SU-DHL-6 (cell line): ENCODE data around the gene DOCK3.

Experiments
- H2AFZ ChIP-seq: fragments of 200-600 bp; sonication (generic); 2 replicates; pipeline ENCODE4 v1.6.1; 2014; ENCODE audit warnings: low read depth, mild to moderate bottlenecking, moderate library complexity, mixed read lengths, antibody characterized with exemption, low read length; ENCODE audit not compliant: severe bottlenecking
- H3F3A ChIP-seq: fragments of 200-600 bp; shearing (Covaris generic); 2 replicates; pipeline ENCODE4 v1.6.0; 2016; ENCODE audit warnings: antibody characterized with exemption, mild to moderate bottlenecking; ENCODE audit not compliant: insufficient read depth
- H3K27ac ChIP-seq: fragments of 200-600 bp; sonication (generic); 2 replicates; pipeline ENCODE4 v1.5.1; 2016; ENCODE audit warnings: low read depth, mild to moderate bottlenecking, low read length, moderate library complexity, mixed read lengths
- H3K27me3 ChIP-seq: fragments of 200-600 bp; sonication (generic), shearing (Covaris generic); 2 replicates; pipeline ENCODE4 v1.6.0; 2014; ENCODE audit warnings: mild to moderate bottlenecking, low read length
- H3K36me3 ChIP-seq: fragments of 200-600 bp; sonication (generic); 2 replicates; pipeline ENCODE4 v1.6.1; 2014; ENCODE audit warnings: mild to moderate bottlenecking, low read length, mixed read lengths
- H3K4me2 ChIP-seq: fragments of 300-600, 200-600 bp; shearing (Covaris generic), sonication (generic); 2 replicates; pipeline ENCODE4 v1.6.0; 2014; ENCODE audit warnings: low read length, low read depth, mild to moderate bottlenecking; ENCODE audit not compliant: poor library complexity, severe bottlenecking
- H3K4me3 ChIP-seq: fragments of 200-600 bp; sonication (generic); 2 replicates; pipeline ENCODE4 v1.5.1; 2014; ENCODE audit warnings: antibody characterized with exemption, low read length, mild to moderate bottlenecking, mixed read lengths; ENCODE audit not compliant: insufficient read depth, poor library complexity, severe bottlenecking
- H3K79me2 ChIP-seq: fragments of 200-600 bp; sonication (generic); 2 replicates; pipeline ENCODE4 v1.6.1; 2014; ENCODE audit warnings: mild to moderate bottlenecking, low read length, moderate library complexity; ENCODE audit not compliant: insufficient read depth
- H3K9ac ChIP-seq: fragments of 200-600 bp; sonication (generic); 2 replicates; pipeline ENCODE4 v1.7.0; 2014; ENCODE audit warnings: mild to moderate bottlenecking, low read length
- H3K9me2 ChIP-seq: fragments of 200-600 bp; sonication (generic); replicated peaks from 2 replicates; pipeline ENCODE4 v1.6.1; 2014; ENCODE audit warnings: low read length; ENCODE audit not compliant: insufficient read depth
- H3K9me3 ChIP-seq: fragments of 200-600 bp; sonication (generic); 2 replicates; pipeline ENCODE4 v1.6.1; 2014; ENCODE audit warnings: low read length, mixed read lengths; ENCODE audit not compliant: insufficient read depth
- H4K20me1 ChIP-seq: fragments of 200-600 bp; sonication (generic); 2 replicates; pipeline ENCODE4 v1.6.1; 2014; ENCODE audit warnings: low read depth, mild to moderate bottlenecking, antibody characterized with exemption, low read length, moderate library complexity, mixed read lengths
- CTCF ChIP-seq: fragments of 200-600 bp; sonication (generic); IDR thresholded peaks from one replicate; pipeline ENCODE4 v1.5.1; 2017; ENCODE audit warnings: antibody characterized with exemption, mild to moderate bottlenecking, low read length, moderate library complexity; ENCODE audit not compliant: insufficient read depth, poor library complexity, severe bottlenecking
- EZH2phosphoT487 ChIP-seq: fragments of 200-600 bp; sonication (generic), shearing (Covaris generic); conservative IDR thresholded peaks from 2 replicates; pipeline ENCODE4 v1.6.1; 2018; ENCODE audit warnings: mild to moderate bottlenecking, antibody characterized with exemption, low read length, moderate library complexity, mixed read lengths

The DOCK3 gene

GRCh38 chr3:51390246-51391074, 715.7 kb downstream of the DOCK3 start:
- Histone ChIP-seq H3K9ac (peak overlapping the region; percentile 75), H3K4me2 (peak overlapping the region; percentile 77), H3K27ac (peak overlapping the region; percentile 63), H3K9me3 (no peaks in the 10 kb centered on the region), H3K9me2 (no peaks in the 10 kb centered on the region), H3K27me3 (no peaks in the 10 kb centered on the region), H3K4me3 (peak overlapping the region; percentile 49), H4K20me1 (no peaks in the 10 kb centered on the region; the same call in 1 of the 2 replicates), H3K79me2 (peaks cover 66% of the 10 kb centered on the region), H2AFZ (peak overlapping the region; percentile 32), H3K36me3 (peaks cover 3% of the 10 kb centered on the region), H3F3A (peaks cover 46% of the 10 kb centered on the region)
- TF ChIP-seq EZH2phosphoT487 (no peak), CTCF (peak; percentile 63)

- Histone ChIP-seq H3K9me3 (no peaks in the 10 kb centered on the region), H3F3A (peaks cover 46% of the 10 kb centered on the region), H4K20me1 (no peaks in the 10 kb centered on the region; the same call in 1 of the 2 replicates), H3K9ac (peak within 1 kb of the TSS; percentile 75), H3K4me2 (peak within 1 kb of the TSS; percentile 77), H2AFZ (peak within 1 kb of the TSS; percentile 32), H3K4me3 (peak within 1 kb of the TSS; percentile 67), H3K27ac (peak within 1 kb of the TSS; percentile 63), H3K9me2 (no peaks in the 10 kb centered on the region), H3K27me3 (no peaks in the 10 kb centered on the region), H3K79me2 (peaks cover 60% of the 10 kb centered on the region), H3K36me3 (peaks cover 3% of the 10 kb centered on the region)
- TF ChIP-seq CTCF = no peak
- no peak for TF ChIP-seq EZH2phosphoT487
Observed at GRCh38 chr3:51391075-51391565, 716.4 kb downstream of the DOCK3 start, which contains the start of gene RBM15B. Gene RBM15B (plus strand): TSS chr3:51391285. CDS start chr3:51391400, 115 bp downstream.

DNA sequence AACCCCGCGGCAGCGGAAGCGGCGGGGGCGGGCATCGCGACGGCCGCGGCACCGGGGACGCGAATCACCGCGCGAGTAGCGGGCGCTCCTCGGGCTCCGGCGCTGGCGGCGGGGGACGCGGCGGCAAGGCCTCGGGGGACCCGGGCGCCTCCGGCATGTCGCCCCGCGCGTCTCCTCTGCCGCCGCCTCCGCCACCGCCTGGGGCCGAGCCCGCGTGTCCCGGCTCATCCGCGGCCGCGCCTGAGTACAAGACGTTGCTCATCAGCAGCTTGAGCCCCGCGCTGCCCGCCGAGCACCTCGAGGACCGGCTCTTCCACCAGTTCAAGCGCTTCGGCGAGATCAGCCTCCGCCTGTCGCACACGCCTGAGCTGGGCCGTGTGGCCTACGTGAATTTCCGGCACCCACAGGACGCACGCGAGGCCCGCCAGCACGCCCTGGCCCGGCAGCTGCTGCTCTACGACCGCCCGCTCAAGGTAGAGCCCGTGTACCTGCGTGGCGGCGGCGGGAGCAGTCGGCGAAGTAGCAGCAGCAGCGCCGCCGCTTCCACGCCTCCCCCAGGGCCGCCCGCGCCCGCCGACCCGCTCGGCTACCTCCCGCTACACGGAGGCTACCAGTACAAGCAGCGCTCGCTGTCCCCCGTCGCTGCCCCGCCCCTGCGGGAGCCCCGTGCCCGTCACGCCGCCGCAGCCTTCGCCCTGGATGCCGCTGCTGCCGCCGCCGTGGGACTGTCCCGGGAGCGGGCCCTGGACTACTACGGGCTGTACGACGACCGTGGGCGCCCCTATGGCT, 717.0 kb downstream of the DOCK3 start:
- Histone ChIP-seq H3K4me3 (peak overlapping the region; percentile 67), H3K27ac (peak overlapping the region; percentile 58; the same call in 1 of the 2 replicates), H3K36me3 (no peaks in the 10 kb centered on the region; the same call in 1 of the 2 replicates), H3K9ac (peak overlapping the region; percentile 75), H3K4me2 (peak overlapping the region; percentile 60), H3K9me2 (no peaks in the 10 kb centered on the region), H4K20me1 (no peaks in the 10 kb centered on the region; the same call in 1 of the 2 replicates), H3F3A (peaks cover 46% of the 10 kb centered on the region), H3K79me2 (peaks cover 53% of the 10 kb centered on the region), H3K9me3 (no peaks in the 10 kb centered on the region), H2AFZ (no peak overlapping the region), H3K27me3 (no peaks in the 10 kb centered on the region)
- TF ChIP-seq EZH2phosphoT487 (no peak), CTCF (no peak)
